HT1080 (cell line): Measurements from ENCODE around the gene SAGE1. TPM values are rescaled to one million over a fixed set of nuclear protein-coding genes. Genes with fewer than 3 reads are reported as not detected.
"Not testable (repeated sequence)": the region's sequence is repeated elsewhere in the genome, so short reads cannot be mapped to it uniquely, and the experiment has no call there.

ENCODE experiments used
- DNase-seq: peaks from one replicate; pipeline ENCODE4 v3.0.0-alpha.2; 2015; ENCODE audit warnings: low read depth
- polyA plus RNA-seq, 2 experiments: library from polyadenylated mRNA; depleted of rRNA; stranded (reverse); fragments of >200 nt; gene quantifications; 2 replicates each; pipeline ENCODE4 v1.2.3, GENCODE V29; 2015
- total RNA-seq: library from RNA; depleted of rRNA; stranded (reverse); fragments of >200 nt; shearing (Covaris generic); gene quantifications from 2 replicates; pipeline ENCODE4 v1.2.3, GENCODE V29; 2014; rRNA removed

The SAGE1 gene, protein sequence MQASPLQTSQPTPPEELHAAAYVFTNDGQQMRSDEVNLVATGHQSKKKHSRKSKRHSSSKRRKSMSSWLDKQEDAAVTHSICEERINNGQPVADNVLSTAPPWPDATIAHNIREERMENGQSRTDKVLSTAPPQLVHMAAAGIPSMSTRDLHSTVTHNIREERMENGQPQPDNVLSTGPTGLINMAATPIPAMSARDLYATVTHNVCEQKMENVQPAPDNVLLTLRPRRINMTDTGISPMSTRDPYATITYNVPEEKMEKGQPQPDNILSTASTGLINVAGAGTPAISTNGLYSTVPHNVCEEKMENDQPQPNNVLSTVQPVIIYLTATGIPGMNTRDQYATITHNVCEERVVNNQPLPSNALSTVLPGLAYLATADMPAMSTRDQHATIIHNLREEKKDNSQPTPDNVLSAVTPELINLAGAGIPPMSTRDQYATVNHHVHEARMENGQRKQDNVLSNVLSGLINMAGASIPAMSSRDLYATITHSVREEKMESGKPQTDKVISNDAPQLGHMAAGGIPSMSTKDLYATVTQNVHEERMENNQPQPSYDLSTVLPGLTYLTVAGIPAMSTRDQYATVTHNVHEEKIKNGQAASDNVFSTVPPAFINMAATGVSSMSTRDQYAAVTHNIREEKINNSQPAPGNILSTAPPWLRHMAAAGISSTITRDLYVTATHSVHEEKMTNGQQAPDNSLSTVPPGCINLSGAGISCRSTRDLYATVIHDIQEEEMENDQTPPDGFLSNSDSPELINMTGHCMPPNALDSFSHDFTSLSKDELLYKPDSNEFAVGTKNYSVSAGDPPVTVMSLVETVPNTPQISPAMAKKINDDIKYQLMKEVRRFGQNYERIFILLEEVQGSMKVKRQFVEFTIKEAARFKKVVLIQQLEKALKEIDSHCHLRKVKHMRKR
- total RNA-seq: 5.3 and 6.9 TPM in 2 replicates
- 3.2 and 4.2 TPM in 2 replicates for polyA plus RNA-seq (2015; cell fraction: cytosol; rRNA removed)
- polyA plus RNA-seq (2015; cell fraction: nucleus; rRNA removed): 22.1 and 24.3 TPM in 2 replicates

DNA sequence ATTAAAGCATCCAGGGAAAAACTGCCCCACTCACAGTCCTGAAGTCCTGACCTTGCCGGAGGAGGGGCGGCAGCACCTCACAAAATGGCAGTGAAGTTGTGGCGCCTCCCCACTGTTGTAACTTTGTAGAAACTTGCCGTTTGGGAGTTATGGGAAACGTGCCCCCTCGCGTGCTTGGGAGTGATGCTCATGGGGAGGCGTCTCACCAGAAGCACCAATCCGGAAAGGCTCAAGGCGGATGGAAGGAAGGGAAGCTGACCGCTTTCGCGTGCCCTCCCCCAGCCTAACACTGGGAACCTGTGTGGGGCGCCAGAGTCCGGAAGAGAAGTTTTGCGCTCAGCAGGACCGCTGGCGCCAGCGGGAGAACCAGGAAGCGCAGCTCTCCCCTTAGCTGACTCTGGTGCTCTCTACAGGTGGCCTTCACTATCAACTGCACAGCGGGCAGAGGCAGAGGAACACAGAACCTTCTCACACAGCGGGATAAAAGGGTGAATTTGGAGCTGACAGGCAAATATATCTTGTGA lies at the start of gene SAGE1, which contains the start of gene CT45A10:
Gene SAGE1, plus strand, starts transcription at position 423 of the 524 bp plus-strand sequence. CDS start 2,527 bp downstream, outside the sequence.
Gene CT45A10, minus strand, starts transcription at position 151 of the 524 bp plus-strand sequence. CDS start 8,100 bp downstream, outside the sequence.
- peak; percentile 97 for DNase-seq

DNA sequence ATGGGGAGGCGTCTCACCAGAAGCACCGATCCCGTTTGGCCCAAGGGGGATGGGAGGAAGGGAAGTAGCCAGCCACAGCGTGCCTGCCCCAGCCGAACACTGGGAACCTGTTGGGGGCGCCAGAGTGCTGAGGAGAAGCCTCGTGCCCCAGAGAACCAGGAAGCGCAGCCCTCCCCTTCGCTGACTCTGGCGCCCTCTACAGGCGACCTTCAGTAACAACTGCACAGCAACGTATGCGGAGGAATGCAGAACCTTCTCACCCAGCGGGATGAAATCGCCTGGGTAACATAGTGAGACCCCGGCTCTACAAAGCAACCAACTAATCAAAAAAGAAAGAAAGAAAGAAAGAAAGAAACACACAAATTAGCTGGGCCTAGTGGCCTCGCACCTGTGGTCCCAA lies 39.1 kb upstream of the SAGE1 start, which contains the start of gene CT45A8:
Gene CT45A8, minus strand, starts transcription at position 101 of the 400 bp plus-strand sequence. CDS start 3,755 bp downstream, outside the sequence.
- not testable (repeated sequence) for DNase-seq

DNA sequence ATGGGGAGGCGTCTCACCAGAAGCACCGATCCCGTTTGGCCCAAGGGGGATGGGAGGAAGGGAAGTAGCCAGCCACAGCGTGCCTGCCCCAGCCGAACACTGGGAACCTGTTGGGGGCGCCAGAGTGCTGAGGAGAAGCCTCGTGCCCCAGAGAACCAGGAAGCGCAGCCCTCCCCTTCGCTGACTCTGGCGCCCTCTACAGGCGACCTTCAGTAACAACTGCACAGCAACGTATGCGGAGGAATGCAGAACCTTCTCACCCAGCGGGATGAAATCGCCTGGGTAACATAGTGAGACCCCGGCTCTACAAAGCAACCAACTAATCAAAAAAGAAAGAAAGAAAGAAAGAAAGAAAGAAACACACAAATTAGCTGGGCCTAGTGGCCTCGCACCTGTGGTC lies 21.8 kb upstream of the SAGE1 start, which contains the start of gene CT45A9:
Gene CT45A9, minus strand, starts transcription at position 101 of the 400 bp plus-strand sequence. CDS start 3,751 bp downstream, outside the sequence.
- not testable (repeated sequence) for DNase-seq

DNA sequence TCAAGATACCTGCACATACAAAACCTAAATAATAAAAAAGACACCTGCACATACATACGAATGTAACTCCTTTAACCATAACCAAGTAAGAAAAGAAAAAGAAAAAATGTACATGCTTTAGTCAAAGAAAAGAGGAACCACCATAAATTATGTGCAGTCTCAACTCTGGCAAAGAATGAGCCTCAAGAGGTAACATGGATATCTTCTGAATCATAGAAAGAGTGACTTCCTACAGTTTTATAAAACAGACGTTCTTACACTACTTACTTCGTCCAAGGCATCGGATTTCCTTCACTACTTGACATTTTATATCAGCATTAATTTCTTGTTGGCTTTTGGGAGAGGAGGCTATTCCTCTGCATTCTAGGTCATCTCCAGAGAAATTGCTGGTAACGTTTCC lies 10.8 kb upstream of the SAGE1 start:
- not testable (repeated sequence) for DNase-seq

DNA sequence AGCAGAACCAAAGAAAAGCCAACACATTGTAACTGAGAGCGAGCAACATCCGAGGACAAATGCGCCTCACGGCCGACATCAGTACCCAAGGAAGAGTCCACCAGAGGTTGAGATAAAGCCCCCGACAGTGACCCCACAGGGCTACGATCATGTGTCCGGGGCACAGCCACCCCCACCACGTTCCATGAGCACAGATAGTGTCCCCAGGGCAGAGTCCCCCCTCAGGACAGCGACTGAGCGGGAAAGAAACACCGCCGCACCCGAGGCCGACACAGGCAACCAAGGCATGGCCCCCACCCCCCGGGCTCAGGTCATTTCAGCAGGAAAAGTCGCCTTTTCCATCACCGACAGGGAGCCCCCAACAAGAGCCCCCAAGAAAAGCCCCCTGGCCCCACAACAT lies 5.3 kb upstream of the SAGE1 start:
- DNase-seq: not testable (repeated sequence)

DNA sequence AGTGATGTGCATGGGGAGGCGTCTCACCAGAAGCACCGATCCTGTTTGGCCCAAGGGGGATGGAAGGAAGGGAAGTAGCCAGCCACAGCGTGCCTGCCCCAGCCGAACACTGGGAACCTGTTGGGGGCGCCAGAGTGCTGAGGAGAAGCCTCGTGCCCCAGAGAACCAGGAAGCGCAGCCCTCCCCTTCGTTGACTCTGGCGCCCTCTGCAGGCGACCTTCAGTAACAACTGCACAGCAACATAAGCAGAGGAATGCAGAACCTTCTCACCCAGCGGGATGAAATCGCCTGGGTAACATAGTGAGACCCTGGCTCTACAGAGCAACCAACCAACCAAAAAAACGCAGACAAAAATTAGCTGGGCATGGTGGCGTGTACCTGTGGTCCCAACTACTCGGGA lies 4.5 kb upstream of the SAGE1 start:
- DNase-seq: not testable (repeated sequence)

DNA sequence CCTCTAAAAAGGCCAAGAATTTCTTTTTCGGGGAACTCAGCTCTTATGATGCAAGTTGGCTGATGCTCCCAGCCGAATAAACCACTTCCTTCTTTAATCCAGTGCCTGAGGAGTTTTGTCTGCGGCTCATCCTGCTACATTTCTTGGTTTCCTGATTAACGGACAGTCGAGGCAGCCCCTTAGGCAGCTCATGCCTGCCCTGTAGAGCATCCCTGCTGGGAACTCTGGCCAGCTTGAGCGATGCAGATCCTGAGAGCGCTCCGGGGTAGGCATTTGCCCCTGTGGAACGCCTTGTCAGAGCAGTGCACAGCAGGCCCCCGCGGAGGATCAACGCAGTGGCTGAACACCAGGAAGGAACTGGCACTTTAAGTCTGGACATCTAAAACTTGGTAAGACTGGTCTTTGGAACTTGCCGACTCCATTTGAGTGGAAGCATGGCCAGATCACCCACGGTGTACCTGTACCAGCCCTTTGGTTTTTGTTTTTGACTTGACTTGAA lies 3.4 kb upstream of the SAGE1 start:
- no peak for DNase-seq

DNA sequence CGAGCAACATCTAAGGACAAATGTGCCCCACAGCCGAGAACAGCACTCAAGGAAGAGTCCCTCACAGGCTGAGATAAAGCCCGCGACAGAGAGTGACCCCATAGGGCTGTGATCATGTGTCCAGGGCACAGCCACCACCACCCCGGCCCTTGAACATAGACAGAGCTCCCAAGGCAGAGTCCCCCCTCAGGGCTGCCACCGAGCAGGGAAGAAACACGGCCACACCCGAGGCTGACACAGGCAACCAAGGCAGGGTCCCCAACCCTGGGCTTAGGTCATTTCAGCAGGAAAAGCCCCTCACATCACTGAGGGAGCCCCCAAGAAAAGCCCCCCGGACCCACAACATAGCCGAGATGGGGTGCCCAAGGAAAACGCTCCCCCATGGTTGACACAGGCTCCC lies 735 bp upstream of the SAGE1 start:
- DNase-seq: peak; percentile 2

DNA sequence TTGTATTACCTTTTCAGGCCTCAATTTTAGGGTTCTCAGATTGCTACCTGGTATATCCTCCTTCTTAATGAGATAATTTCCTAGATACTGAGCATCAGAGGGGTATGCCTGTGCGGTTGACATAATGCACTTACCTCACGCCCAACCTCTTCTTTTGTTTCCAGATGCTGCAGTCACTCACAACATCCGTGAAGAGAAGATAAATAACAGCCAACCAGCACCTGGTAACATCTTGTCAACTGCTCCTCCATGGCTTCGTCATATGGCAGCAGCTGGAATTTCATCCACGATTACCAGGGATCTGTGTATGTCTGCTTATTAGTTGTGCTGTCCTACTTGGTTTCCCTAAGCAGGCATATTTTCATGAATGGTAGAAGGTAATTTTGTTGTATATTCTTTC lies 16.7 kb downstream of the SAGE1 start:
- no peak for DNase-seq

DNA sequence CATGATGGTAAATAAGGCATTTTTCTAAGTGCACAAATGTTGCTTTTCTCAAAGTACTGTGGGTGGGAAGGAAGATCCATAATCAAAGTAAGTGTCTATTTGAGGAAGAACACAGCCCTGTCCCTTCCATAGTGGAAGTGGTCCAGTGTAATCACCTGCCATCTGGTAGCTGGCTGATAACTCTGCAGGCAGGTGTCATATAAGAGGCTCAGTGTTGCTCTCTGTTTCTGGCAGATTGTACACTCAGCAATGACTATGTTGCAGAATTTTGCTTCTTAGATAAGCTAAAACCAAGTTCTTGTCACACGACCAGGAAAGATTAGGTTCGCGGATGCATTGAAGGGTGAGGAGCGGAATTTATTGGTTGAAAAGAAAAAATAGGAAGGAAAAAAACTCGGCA lies 20.9 kb downstream of the SAGE1 start:
- DNase-seq: no peak

DNA sequence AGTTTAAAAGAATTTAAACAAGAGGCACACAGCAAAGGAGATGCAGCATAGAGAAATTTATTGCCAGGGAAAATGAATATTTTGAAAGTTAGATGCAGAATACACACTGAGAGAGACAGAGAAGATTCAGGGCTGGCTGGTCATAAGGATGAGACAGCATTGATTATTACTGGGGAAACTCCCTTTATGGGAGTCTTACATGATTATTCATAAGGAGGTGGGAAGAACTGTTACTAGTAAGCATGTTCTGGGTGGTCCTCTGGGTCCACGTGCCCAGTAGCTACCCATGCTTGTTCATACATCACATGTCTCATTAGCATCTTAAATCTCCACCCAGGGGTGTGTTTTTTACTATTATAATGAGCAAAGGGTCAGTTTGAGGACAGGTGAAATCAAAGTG lies 27.0 kb downstream of the SAGE1 start:
- not testable (repeated sequence) for DNase-seq

DNA sequence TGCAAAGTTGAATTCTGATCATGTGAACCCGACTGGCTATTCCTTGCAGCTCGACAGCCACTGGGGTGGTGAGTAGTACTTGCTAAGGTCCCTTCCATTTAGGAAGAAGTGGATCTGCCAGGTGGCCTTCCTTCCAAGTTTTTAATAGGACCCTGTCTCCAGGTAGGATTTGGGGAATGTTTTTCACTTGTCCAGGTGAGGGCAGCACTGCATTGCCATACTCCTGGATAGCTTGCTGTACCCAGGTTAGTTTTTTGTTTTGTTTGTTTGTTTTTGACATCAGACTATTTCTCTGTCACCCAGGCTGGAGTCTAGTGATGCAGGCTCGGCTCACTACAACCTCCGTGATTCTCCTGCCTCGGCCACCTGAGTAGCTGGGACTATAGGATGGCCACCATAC lies 29.8 kb downstream of the SAGE1 start:
- DNase-seq: no peak

DNA sequence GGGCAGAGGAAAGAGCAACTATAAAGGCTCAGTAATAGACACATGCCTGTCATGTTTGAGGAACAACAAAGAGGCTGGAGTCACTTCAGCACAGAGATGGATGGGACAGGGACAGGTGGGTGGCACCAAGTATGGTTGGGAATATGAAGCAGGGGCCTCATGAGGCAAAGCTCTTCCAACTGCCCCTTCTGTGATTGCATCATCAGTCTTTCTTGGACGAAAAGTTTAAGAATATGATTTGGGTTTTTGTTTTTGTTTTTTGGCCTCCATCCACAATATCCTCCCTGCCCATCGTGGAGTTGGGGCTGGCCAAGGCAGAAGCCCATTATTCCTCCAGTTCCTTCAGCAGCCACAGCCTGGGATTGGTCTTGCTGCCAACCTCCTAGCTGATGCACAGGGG lies 34.4 kb downstream of the SAGE1 start:
- no peak for DNase-seq

DNA sequence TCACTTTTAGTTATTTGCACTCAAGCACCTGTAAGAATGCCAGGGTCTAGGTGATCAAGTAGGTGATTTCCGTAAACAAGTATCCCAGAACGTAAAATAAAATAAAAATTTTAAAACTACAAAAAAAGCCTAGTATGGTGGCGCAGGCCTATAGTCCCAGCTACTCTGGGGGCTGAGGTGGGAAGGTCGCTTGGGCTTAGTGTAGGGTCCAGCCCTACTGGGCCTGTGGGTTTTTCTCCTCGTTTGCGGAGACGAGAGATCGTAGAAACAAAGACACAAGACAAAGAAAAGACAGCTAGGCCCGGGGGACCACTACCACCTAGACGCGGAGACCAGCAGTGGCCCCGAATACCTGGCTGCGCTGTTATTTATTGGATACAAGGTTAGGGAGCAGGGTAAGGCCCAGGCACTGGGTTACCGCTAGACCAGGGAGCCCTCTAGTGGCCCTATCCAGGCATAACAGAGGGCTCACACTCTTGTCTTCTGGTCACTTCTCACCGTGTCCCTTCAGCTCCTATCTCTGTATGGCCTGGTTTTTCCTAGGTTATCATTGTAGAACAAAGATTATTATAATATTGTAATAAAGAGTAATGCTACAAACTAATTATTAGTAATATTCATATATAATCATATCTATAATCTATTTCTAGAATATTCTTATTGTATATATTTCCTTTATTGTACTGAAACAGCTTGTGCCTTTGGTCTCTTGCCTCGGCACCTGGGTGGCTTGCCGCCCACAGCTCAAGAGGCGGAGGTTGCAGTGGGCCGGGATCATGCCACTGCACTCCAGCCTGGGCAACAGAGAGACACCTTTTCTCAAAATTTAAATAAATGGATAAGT lies 38.4 kb downstream of the SAGE1 start:
- DNase-seq: peak; percentile 34

DNA sequence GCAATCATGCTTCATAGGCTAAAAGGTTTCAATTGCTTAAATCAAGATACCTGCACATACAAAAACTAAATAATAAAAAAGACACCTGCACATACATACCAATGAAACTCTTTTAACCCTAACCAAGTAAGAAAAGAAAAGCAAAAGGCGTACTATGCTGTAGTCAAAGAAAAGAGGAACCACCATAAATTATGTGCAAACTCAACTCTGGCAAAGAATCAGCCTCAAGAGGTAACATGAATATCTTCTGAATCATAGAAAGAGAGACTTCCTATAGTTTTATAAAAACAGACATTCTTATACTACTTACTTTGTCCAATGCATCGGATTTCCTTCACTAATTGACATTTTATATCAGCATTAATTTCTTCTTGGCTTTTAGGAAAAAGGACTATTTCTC lies 51.0 kb downstream of the SAGE1 start:
- no peak for DNase-seq

DNA sequence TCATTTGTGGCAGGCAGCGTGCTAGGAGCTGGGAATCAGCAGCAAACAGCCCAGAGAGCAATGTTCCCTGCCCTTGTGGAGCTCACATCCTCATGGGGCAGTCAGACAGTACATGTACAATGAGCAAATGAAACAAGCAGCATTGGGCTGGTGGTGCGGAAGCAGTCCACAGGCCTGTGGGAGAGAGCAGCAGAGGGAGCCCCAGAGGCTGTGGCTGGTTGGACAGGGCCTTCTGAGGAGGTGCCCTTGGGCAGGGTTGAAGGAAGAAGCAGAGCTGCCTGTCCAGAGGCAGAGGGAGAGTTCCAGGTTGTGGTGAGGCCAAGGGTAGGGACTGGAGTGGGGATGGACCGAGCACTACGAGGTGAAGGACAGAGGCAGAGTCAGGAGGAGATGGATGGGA lies 57.8 kb downstream of the SAGE1 start:
- DNase-seq: no peak
